Measurements from ENCODE around the gene CLRN2.

Gene CLRN2

GRCh38 chr4:17514865-17515264, at the start of gene CLRN2:
TSS of gene CLRN2 (plus strand) at chr4:17515165. CDS start at chr4:17515267, 102 bp downstream.
- DNase-seq, result no peak

GRCh38 chr4:17468619-17469221, 46.2 kb upstream of the CLRN2 start:
- DNase-seq, result no peak

- no peak for DNase-seq
Measured at GRCh38 chr4:17469931-17470674, 44.9 kb upstream of the CLRN2 start.

GRCh38 chr4:17475481-17475880, 39.5 kb upstream of the CLRN2 start:
- DNase-seq, result no peak

- no peak for DNase-seq
Measured at GRCh38 chr4:17476853-17477252, 38.1 kb upstream of the CLRN2 start.

GRCh38 chr4:17477774-17478472, 37.0 kb upstream of the CLRN2 start:
- no peak for DNase-seq

- no peak for DNase-seq
Measured at GRCh38 chr4:17480210-17480927, 34.6 kb upstream of the CLRN2 start.

- no peak for DNase-seq
Measured at GRCh38 chr4:17480955-17481354, 34.0 kb upstream of the CLRN2 start.

GRCh38 chr4:17482716-17483115, 32.2 kb upstream of the CLRN2 start:
- no peak for DNase-seq

GRCh38 chr4:17489123-17489522, 25.8 kb upstream of the CLRN2 start:
- no peak for DNase-seq

- no peak for DNase-seq
Measured at GRCh38 chr4:17489721-17490120, 25.2 kb upstream of the CLRN2 start.

- DNase-seq, result no peak
Measured at GRCh38 chr4:17490575-17491059, 24.3 kb upstream of the CLRN2 start.

GRCh38 chr4:17491196-17491595, 23.8 kb upstream of the CLRN2 start:
- no peak for DNase-seq

GRCh38 chr4:17492058-17492741, 22.8 kb upstream of the CLRN2 start:
- DNase-seq, result no peak

GRCh38 chr4:17492876-17493275, 22.1 kb upstream of the CLRN2 start:
- DNase-seq, result no peak

GRCh38 chr4:17493619-17494018, 21.3 kb upstream of the CLRN2 start:
- no peak for DNase-seq

- no peak for DNase-seq
Measured at GRCh38 chr4:17494258-17495190, 20.4 kb upstream of the CLRN2 start.

- no peak for DNase-seq
Measured at GRCh38 chr4:17497890-17498523, 17.0 kb upstream of the CLRN2 start.

- no peak for DNase-seq
Measured at GRCh38 chr4:17500574-17500973, 14.4 kb upstream of the CLRN2 start.

GRCh38 chr4:17502756-17503155, 12.2 kb upstream of the CLRN2 start:
- no peak for DNase-seq

- no peak for DNase-seq
Measured at GRCh38 chr4:17504081-17504480, 10.9 kb upstream of the CLRN2 start.
